MM.1S (cell line): ENCODE results near the gene STX1A.

Experiments used
- DNase-seq: peaks from one replicate; pipeline ENCODE4 v3.0.0-alpha.2; 2015
- H2AFZ ChIP-seq: fragments of 300-600 bp; sonication (generic); 2 replicates; pipeline ENCODE4 v1.6.0; 2016; ENCODE audit warnings: antibody characterized with exemption, low read length
- H3F3A ChIP-seq: fragments of 300-600 bp; sonication (generic); 2 replicates; pipeline ENCODE4 v1.6.1; 2016; ENCODE audit warnings: mild to moderate bottlenecking, antibody characterized with exemption, low read length, moderate library complexity, mixed read lengths; ENCODE audit not compliant: insufficient read depth
- H3K27ac ChIP-seq: fragments of 300-600 bp; sonication (generic); 2 replicates; pipeline ENCODE4 v1.5.1; 2016; ENCODE audit warnings: mild to moderate bottlenecking, low read length
- H3K27me3 ChIP-seq: fragments of 300-600 bp; sonication (generic); replicated peaks from 2 replicates; pipeline ENCODE4 v1.6.0; 2016; ENCODE audit warnings: low read length; ENCODE audit not compliant: insufficient read depth
- H3K36me3 ChIP-seq: fragments of 300-600 bp; sonication (generic); replicated peaks from 2 replicates; pipeline ENCODE4 v1.6.1; 2016; ENCODE audit warnings: mild to moderate bottlenecking, low read length, mixed read lengths; ENCODE audit not compliant: insufficient read depth
- H3K4me1 ChIP-seq: fragments of 300-600 bp; sonication (generic); 2 replicates; pipeline ENCODE4 v1.6.1; 2016; ENCODE audit warnings: low read length, mixed read lengths
- H3K4me2 ChIP-seq: fragments of 300-600 bp; sonication (generic); 2 replicates; pipeline ENCODE4 v1.6.0; 2016; ENCODE audit warnings: low read depth, low read length
- H3K4me3 ChIP-seq: fragments of 300-600 bp; sonication (generic); 2 replicates; pipeline ENCODE4 v1.5.1; 2016; ENCODE audit warnings: low read length, mixed read lengths
- H3K79me2 ChIP-seq: fragments of 300-600 bp; sonication (generic); 2 replicates; pipeline ENCODE4 v1.6.1; 2016; ENCODE audit warnings: mixed run types, low read length, mixed read lengths
- H3K9ac ChIP-seq: fragments of 300-600 bp; sonication (generic); 2 replicates; pipeline ENCODE4 v1.6.1; 2016; ENCODE audit warnings: low read length, mixed read lengths
- H3K9me2 ChIP-seq: fragments of 300-600 bp; sonication (generic); replicated peaks from 2 replicates; pipeline ENCODE4 v1.6.1; 2016; ENCODE audit warnings: mild to moderate bottlenecking, low read length, mixed read lengths; ENCODE audit not compliant: insufficient read depth
- H3K9me3 ChIP-seq: fragments of 300-600 bp; sonication (generic); replicated peaks from 2 replicates; pipeline ENCODE4 v1.6.1; 2016; ENCODE audit warnings: mild to moderate bottlenecking, low read length, mixed read lengths; ENCODE audit not compliant: insufficient read depth
- H4K20me1 ChIP-seq: fragments of 300-600 bp; sonication (generic); 2 replicates; pipeline ENCODE4 v1.6.1; 2016; ENCODE audit warnings: mild to moderate bottlenecking, low read length, moderate library complexity, mixed read lengths; ENCODE audit not compliant: insufficient read depth
- CTCF ChIP-seq: fragments of 300-600 bp; sonication (generic); IDR thresholded peaks from 2 replicates; pipeline ENCODE4 v1.5.1; 2016; ENCODE audit warnings: antibody characterized with exemption, low read length, mixed read lengths
- EZH2 ChIP-seq: fragments of 300-600 bp; sonication (generic); optimal IDR thresholded peaks from 2 replicates; pipeline ENCODE3; 2017; ENCODE audit warnings: low read depth, mild to moderate bottlenecking, antibody characterized with exemption, low read length, mixed read lengths
- EZH2phosphoT487 ChIP-seq: fragments of 300-600 bp; sonication (generic); IDR thresholded peaks from 2 replicates; pipeline ENCODE4 v1.6.1; 2018; ENCODE audit warnings: antibody characterized with exemption, low read length

The STX1A gene

GRCh38 chr7:73735528-73735905 lies 16.0 kb upstream of the STX1A start:
- H2AFZ ChIP-seq: no peak overlapping the region
- H3K9me2 ChIP-seq: no peaks in the 10 kb centered on the region
- no peaks in the 10 kb centered on the region for H3K9me3 ChIP-seq
- H3K27me3 ChIP-seq: no peaks in the 10 kb centered on the region
- no peak for DNase-seq
- peaks cover 8% of the 10 kb centered on the region for H3F3A ChIP-seq
- no peak overlapping the region for H3K9ac ChIP-seq
- H3K4me2 ChIP-seq: no peak overlapping the region
- no peaks in the 10 kb centered on the region for H3K36me3 ChIP-seq
- peaks cover 24% of the 10 kb centered on the region for H3K79me2 ChIP-seq
- no peak overlapping the region for H3K4me3 ChIP-seq
- TF ChIP-seq EZH2phosphoT487 (no peak), EZH2 (no peak), CTCF (no peak)
- H4K20me1 ChIP-seq: 0 out of 2 replicates have a peak, but pooled peaks cover 5% of the 10 kb centered on the region
- H3K4me1 ChIP-seq: peaks cover 15% of the 10 kb centered on the region
- H3K27ac ChIP-seq: no peak overlapping the region

GRCh38 chr7:73734619-73735527 lies 15.4 kb upstream of the STX1A start:
- Histone ChIP-seq H3K4me1 (peaks cover 15% of the 10 kb centered on the region), H3K27ac (peak overlapping the region; percentile 27; the same call in 1 of the 2 replicates), H3K4me2 (peak overlapping the region; percentile 37; the same call in 1 of the 2 replicates), H3K9me3 (no peaks in the 10 kb centered on the region), H3K9me2 (no peaks in the 10 kb centered on the region), H3K9ac (no peak overlapping the region; the same call in 1 of the 2 replicates), H3K4me3 (no peak overlapping the region), H3K36me3 (no peaks in the 10 kb centered on the region), H4K20me1 (0 out of 2 replicates have a peak, but pooled peaks cover 5% of the 10 kb centered on the region), H3K27me3 (no peaks in the 10 kb centered on the region), H3F3A (peaks cover 4% of the 10 kb centered on the region; the same call in 1 of the 2 replicates), H3K79me2 (peaks cover 24% of the 10 kb centered on the region), H2AFZ (no peak overlapping the region; the same call in 1 of the 2 replicates)
- peak; percentile 89 for DNase-seq
- TF ChIP-seq EZH2: no peak
- peak; percentile 94 for TF ChIP-seq CTCF
- TF ChIP-seq EZH2phosphoT487: no peak

- peaks cover 10% of the 10 kb centered on the region for H3K4me1 ChIP-seq
- no peak overlapping the region for H3K4me2 ChIP-seq
- H3F3A ChIP-seq: no peaks in the 10 kb centered on the region
- H3K4me3 ChIP-seq: no peak overlapping the region
- TF ChIP-seq EZH2phosphoT487 (no peak), CTCF (no peak), EZH2 (no peak)
- H3K9ac ChIP-seq: no peak overlapping the region
- H3K27ac ChIP-seq: no peak overlapping the region
- no peaks in the 10 kb centered on the region for H3K36me3 ChIP-seq
- H3K9me3 ChIP-seq: no peaks in the 10 kb centered on the region
- peaks cover 10% of the 10 kb centered on the region for H3K79me2 ChIP-seq
- no peak for DNase-seq
- H3K27me3 ChIP-seq: no peaks in the 10 kb centered on the region
- H3K9me2 ChIP-seq: no peaks in the 10 kb centered on the region
- H4K20me1 ChIP-seq: 0 out of 2 replicates have a peak, but pooled peaks cover under 1% of the 10 kb centered on the region
- H2AFZ ChIP-seq: no peak overlapping the region
These were observed 12.9 kb upstream of the STX1A start for GRCh38 chr7:73732397-73732796.
